ENCODE measurements around the gene BSCL2. TPM values are rescaled to one million over a fixed set of nuclear protein-coding genes. Genes with fewer than 3 reads are reported as not detected.
A peak's percentile ranks its signal among the peaks of the same experiment; 100 is the strongest.

Gene BSCL2
- total and polyA plus RNA-seq, 2 of the 13 experiments (the other 11 are each of a cell fraction or from before 2014, with no cell fraction given): 19.5 to 21.1 TPM

- TF ChIP-seq ZBTB49 (CRISPR knock-in tag; IDR thresholded peaks at IDR 0.05; ENCODE audit: borderline replicate concordance) (no peak), CEBPG (CRISPR knock-in tag; IDR thresholded peaks at IDR 0.05) (no peak), MXI1 (IDR thresholded peaks at IDR 0.05; ENCODE audit: borderline replicate concordance, low read depth, low read length) (no peak), ZNF552 (CRISPR knock-in tag; IDR thresholded peaks at IDR 0.05; ENCODE audit: borderline replicate concordance) (no peak), KLF6 (CRISPR knock-in tag; IDR thresholded peaks at IDR 0.05) (no peak), TSC22D2 (CRISPR knock-in tag; IDR thresholded peaks at IDR 0.05; ENCODE audit: borderline replicate concordance) (0 out of 2 replicates have a peak, but pooled peaks have one; percentile 4), FOXA1 (IDR thresholded peaks at IDR 0.05) (no peak), FOXA1 (CRISPR knock-in tag; IDR thresholded peaks at IDR 0.05) (no peak), RFXAP (CRISPR knock-in tag; IDR thresholded peaks at IDR 0.05; ENCODE audit: borderline replicate concordance) (no peak), GMEB2 (CRISPR knock-in tag; IDR thresholded peaks at IDR 0.05; ENCODE audit: low read depth) (no peak), ZNF674 (CRISPR knock-in tag; IDR thresholded peaks at IDR 0.05; ENCODE audit: low read depth) (no peak), CHD4 (IDR thresholded peaks at IDR 0.05; ENCODE audit: borderline replicate concordance, low read length) (peak; percentile 60; the same call in 1 of the 2 replicates), NFE2L1 (CRISPR knock-in tag; IDR thresholded peaks at IDR 0.05; ENCODE audit: borderline replicate concordance) (no peak), ZNF143 (CRISPR knock-in tag; IDR thresholded peaks at IDR 0.05) (peak; percentile 52; the same call in 1 of the 2 replicates), AKNA (CRISPR knock-in tag; IDR thresholded peaks at IDR 0.05; ENCODE audit: borderline replicate concordance) (0 out of 2 replicates have a peak, but pooled peaks have one; percentile 51), ZNF549 (CRISPR knock-in tag; IDR thresholded peaks at IDR 0.05) (peak; percentile 48; the same call in 1 of the 2 replicates), ZNF775 (CRISPR knock-in tag; IDR thresholded peaks at IDR 0.05; ENCODE audit: borderline replicate concordance) (no peak), RFX1 (IDR thresholded peaks at IDR 0.05) (no peak), ZXDC (CRISPR knock-in tag; IDR thresholded peaks at IDR 0.05) (no peak)
These were observed 42.7 kb downstream of the BSCL2 start (continued) for GRCh38 chr11:62664405-62665074.

Data from HepG2 (cell line).